Astrocyte (in vitro differentiated cells and primary cell): ENCODE results near the gene MAP2K3. TPM values are rescaled to one million over a fixed set of nuclear protein-coding genes. Genes with fewer than 3 reads are reported as not detected.

Experiments used
- DNase-seq: peaks from one replicate; pipeline ENCODE4 v3.0.0-alpha.2; 2010; ENCODE audit warnings: low read depth
- FAIRE-seq: peaks from 2 replicates; lab custom pipeline; 2011; peaks lifted over from hg19 to GRCh38; lab: Jason Lieb, UNC
- H2AFZ ChIP-seq: 2 replicates; pipeline ENCODE4 v1.6.0; 2012; ENCODE audit warnings: low read depth, low read length, inconsistent platforms
- H3K27ac ChIP-seq: 2 replicates; pipeline ENCODE4 v1.5.1; 2011; ENCODE audit warnings: low read depth, low read length, inconsistent platforms
- H3K27me3 ChIP-seq: 2 replicates; pipeline ENCODE4 v1.6.0; 2011; ENCODE audit warnings: low read length, inconsistent platforms; ENCODE audit not compliant: insufficient read depth
- H3K36me3 ChIP-seq: 2 replicates; pipeline ENCODE4 v1.5.1; 2011; ENCODE audit warnings: low read length, inconsistent platforms; ENCODE audit not compliant: insufficient read depth
- H3K4me1 ChIP-seq: 2 replicates; pipeline ENCODE4 v1.5.1; 2011; ENCODE audit warnings: low read length, inconsistent platforms; ENCODE audit not compliant: insufficient read depth
- H3K4me2 ChIP-seq: 2 replicates; pipeline ENCODE4 v1.6.0; 2012; ENCODE audit warnings: low read length, inconsistent platforms
- H3K4me3 ChIP-seq: 2 replicates; pipeline ENCODE4 v1.5.1; 2011; ENCODE audit warnings: low read depth, mild to moderate bottlenecking, low read length, inconsistent platforms; ENCODE audit not compliant: insufficient read depth
- H3K79me2 ChIP-seq: 2 replicates; pipeline ENCODE4 v1.6.0; 2012; ENCODE audit warnings: mild to moderate bottlenecking, low read length, inconsistent platforms; ENCODE audit not compliant: insufficient read depth
- H3K9ac ChIP-seq: 2 replicates; pipeline ENCODE4 v1.6.0; 2012; ENCODE audit warnings: mild to moderate bottlenecking, low read length, inconsistent platforms
- H3K9me3 ChIP-seq: 2 replicates; pipeline ENCODE4 v1.5.1; 2012; ENCODE audit warnings: low read depth, mild to moderate bottlenecking, low read length, inconsistent platforms; ENCODE audit not compliant: insufficient read depth
- H4K20me1 ChIP-seq: 2 replicates; pipeline ENCODE4 v1.6.0; 2012; ENCODE audit warnings: low read length, inconsistent platforms; ENCODE audit not compliant: insufficient read depth
- H3K27ac Mint-ChIP-seq: one replicate; pipeline ENCODE4 v1.8.0; 2021; ENCODE audit warnings: mild to moderate bottlenecking, mixed read lengths; ENCODE audit not compliant: unreplicated experiment
- H3K27me3 Mint-ChIP-seq: one replicate; pipeline ENCODE4 v1.8.0; 2021; ENCODE audit warnings: low read depth, mixed read lengths; ENCODE audit not compliant: unreplicated experiment
- H3K36me3 Mint-ChIP-seq: one replicate; pipeline ENCODE4 v1.8.0; 2021; ENCODE audit warnings: low read depth, mixed read lengths; ENCODE audit not compliant: unreplicated experiment
- H3K4me1 Mint-ChIP-seq: one replicate; pipeline ENCODE4 v1.8.0; 2021; ENCODE audit warnings: low read depth, mixed read lengths; ENCODE audit not compliant: unreplicated experiment
- H3K4me3 Mint-ChIP-seq: one replicate; pipeline ENCODE4 v1.8.0; 2021; ENCODE audit warnings: mild to moderate bottlenecking, moderate library complexity, mixed read lengths; ENCODE audit not compliant: unreplicated experiment
- H3K9me3 Mint-ChIP-seq: one replicate; pipeline ENCODE4 v1.8.0; 2021; ENCODE audit warnings: mild to moderate bottlenecking, mixed read lengths; ENCODE audit not compliant: unreplicated experiment
- CTCF ChIP-seq: IDR thresholded peaks from 2 replicates; pipeline ENCODE4 v1.5.1; 2011; ENCODE audit warnings: low read depth, mild to moderate bottlenecking, inconsistent platforms, low read length, moderate library complexity; ENCODE audit not compliant: insufficient read depth
- EZH2 ChIP-seq: IDR thresholded peaks from 2 replicates; pipeline ENCODE4 v1.6.1; 2012; ENCODE audit warnings: mild to moderate bottlenecking, low read length, inconsistent platforms; ENCODE audit not compliant: insufficient read depth
- total RNA-seq: library from RNA; stranded (reverse); gene quantifications from 2 replicates; pipeline ENCODE4 v1.2.1, GENCODE V29; 2021

Gene MAP2K3
- total RNA-seq, 1 donor from 2014 or later, result 44.3 TPM

GRCh38 chr17:21240369-21241055 is 44.0 kb upstream of the MAP2K3 start:
- H4K20me1 ChIP-seq, result peaks cover 11% of the 10 kb centered on the region
- H3K36me3 ChIP-seq, result no peaks in the 10 kb centered on the region
- Mint-ChIP-seq H3K4me3 (no peak overlapping the region), H3K36me3 (peaks cover 6% of the 10 kb centered on the region), H3K9me3 (no peaks in the 10 kb centered on the region), H3K27ac (no peak overlapping the region), H3K27me3 (peaks cover 7% of the 10 kb centered on the region), H3K4me1 (peaks cover 5% of the 10 kb centered on the region)
- DNase-seq, result no peak
- H3K9me3 ChIP-seq, result no peaks in the 10 kb centered on the region
- H2AFZ ChIP-seq, result no peak overlapping the region
- no peak overlapping the region for H3K4me3 ChIP-seq
- H3K4me2 ChIP-seq, result no peak overlapping the region
- H3K27ac ChIP-seq, result no peak overlapping the region
- H3K79me2 ChIP-seq, result no peaks in the 10 kb centered on the region
- H3K9ac ChIP-seq, result no peak overlapping the region
- FAIRE-seq, result no peak
- no peaks in the 10 kb centered on the region for H3K4me1 ChIP-seq
- no peaks in the 10 kb centered on the region for H3K27me3 ChIP-seq
- TF ChIP-seq CTCF (no peak), EZH2 (no peak)

- no peak overlapping the region for H3K9ac ChIP-seq
- no peak for FAIRE-seq
Observed at GRCh38 chr17:21241564-21241963, 42.9 kb upstream of the MAP2K3 start.

More at GRCh38 chr17:21241564-21241963, 42.9 kb upstream of the MAP2K3 start:
- H3K79me2 ChIP-seq, result no peaks in the 10 kb centered on the region
- H3K27me3 Mint-ChIP-seq, result peaks cover 7% of the 10 kb centered on the region
- peaks cover 11% of the 10 kb centered on the region for H4K20me1 ChIP-seq
- H2AFZ ChIP-seq, result no peak overlapping the region
- no peaks in the 10 kb centered on the region for H3K36me3 ChIP-seq
- no peaks in the 10 kb centered on the region for H3K4me1 ChIP-seq
- H3K9me3 ChIP-seq, result no peaks in the 10 kb centered on the region
- peaks cover 6% of the 10 kb centered on the region for H3K36me3 Mint-ChIP-seq
- no peak for DNase-seq
- H3K9me3 Mint-ChIP-seq, result no peaks in the 10 kb centered on the region
- peaks cover 5% of the 10 kb centered on the region for H3K4me1 Mint-ChIP-seq
- TF ChIP-seq EZH2 (no peak), CTCF (no peak)
- H3K27ac Mint-ChIP-seq, result no peak overlapping the region
- no peaks in the 10 kb centered on the region for H3K27me3 ChIP-seq
- no peak overlapping the region for H3K27ac ChIP-seq
- H3K4me2 ChIP-seq, result no peak overlapping the region
- no peak overlapping the region for H3K4me3 Mint-ChIP-seq
- no peak overlapping the region for H3K4me3 ChIP-seq
